ENCODE data around the gene TAS2R46. TPM values are rescaled to one million over a fixed set of nuclear protein-coding genes. Genes with fewer than 3 reads are reported as not detected.
"Not testable (repeated sequence)": the region's sequence is repeated elsewhere in the genome, so short reads cannot be mapped to it uniquely, and the experiment has no call there.

TAS2R46 gene
- total RNA-seq, 8 experiments from 2014 or later, result 0.83 to 9.3 (median 1.8) TPM

DNA sequence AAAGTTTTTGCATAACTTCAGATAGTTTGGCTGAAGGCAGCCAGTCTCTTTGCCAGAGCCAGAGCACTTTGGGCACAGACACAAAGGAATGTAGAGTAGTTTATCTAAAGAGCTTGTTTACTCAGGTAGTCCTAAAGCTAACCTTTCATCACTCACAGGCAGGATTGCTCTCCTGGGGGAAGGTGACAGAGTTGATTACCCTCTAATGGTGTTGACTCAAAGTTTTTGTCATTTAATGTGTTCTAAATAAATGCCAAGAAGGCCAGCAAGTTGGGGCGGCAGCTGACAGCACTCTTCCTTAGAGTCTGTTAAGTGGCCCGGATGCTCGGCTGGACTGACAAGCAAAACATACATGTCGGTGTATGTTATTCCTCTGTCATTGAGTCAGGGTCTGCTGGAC lies 9.3 kb upstream of the TAS2R46 start:
- no peak overlapping the region for H3K27ac ChIP-seq
- WGBS, 10 experiments, result 40 to 100% (median 64%) methylated on average over 1 to 4 of the region's 4 CpGs; no CpG with 5 or more reads in 2 of the 10 experiments
- H3K4me3 ChIP-seq, result no peak overlapping the region
- ATAC-seq (replicated peaks in 6 of 8), result no peak
- no peaks in the 10 kb centered on the region for H3K4me1 ChIP-seq (replicated peaks in 1 of 2)
- in situ Hi-C loops (cut with MboI; ENCODE audit: low pct_unique_long_range_greater_than_20kb in 2 of 9, low sequenced_read_pairs in 9 of 9, unreplicated experiment in 9 of 9), result no loop called here

- Histone ChIP-seq H3K4me1 (replicated peaks in 1 of 2) (no peaks in the 10 kb centered on the region), H3K4me3 (no peak overlapping the region), H3K27ac (no peak overlapping the region)
- WGBS, 10 experiments, result 20 to 80% (median 50%) methylated on average over 1 of the region's 1 CpG; no CpG with 5 or more reads in 3 of the 10 experiments
- peak in 1 of 8 experiments; percentile 29 for ATAC-seq (replicated peaks in 6 of 8)
- in situ Hi-C loops (cut with MboI; ENCODE audit: low pct_unique_long_range_greater_than_20kb in 2 of 9, low sequenced_read_pairs in 9 of 9, unreplicated experiment in 9 of 9), result no loop called here
Measured at GRCh38 chr12:11070999-11071398, 8.9 kb upstream of the TAS2R46 start.

GRCh38 chr12:11069854-11070365 lies 7.8 kb upstream of the TAS2R46 start:
- in situ Hi-C loops (cut with MboI; ENCODE audit: low pct_unique_long_range_greater_than_20kb in 2 of 9, low sequenced_read_pairs in 9 of 9, unreplicated experiment in 9 of 9), result no loop called here
- 40 to 100% (median 89%) methylated on average over 1 to 5 of the region's 5 CpGs for WGBS, 10 experiments
- ATAC-seq (replicated peaks in 6 of 8), result peak in 1 of 8 experiments; percentile 31
- H3K4me1 ChIP-seq (replicated peaks in 1 of 2), result no peaks in the 10 kb centered on the region
- H3K27ac ChIP-seq, result no peak overlapping the region
- H3K4me3 ChIP-seq, result no peak overlapping the region

DNA sequence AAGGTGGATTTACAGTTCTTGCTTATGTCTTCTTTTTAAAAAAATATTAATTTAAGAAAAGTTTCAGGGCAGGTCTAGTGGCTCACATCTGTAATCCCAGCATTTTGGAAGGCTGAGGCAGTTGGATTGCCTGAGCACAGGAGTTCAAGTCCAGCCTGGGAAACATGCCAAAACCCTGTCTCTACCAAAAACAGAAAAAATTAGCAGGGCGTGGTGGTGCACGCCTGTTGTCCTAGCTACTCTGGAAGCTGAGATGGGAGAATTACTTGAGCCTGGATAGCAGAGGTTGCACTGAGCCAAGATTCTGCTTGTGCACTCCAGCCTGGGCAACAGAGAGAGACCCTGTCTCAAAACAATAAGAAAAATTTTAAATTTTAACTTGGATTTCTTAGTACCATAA lies 5.4 kb upstream of the TAS2R46 start:
- Histone ChIP-seq H3K27ac (no peak overlapping the region), H3K4me1 (replicated peaks in 1 of 2) (no peaks in the 10 kb centered on the region), H3K4me3 (no peak overlapping the region)
- in situ Hi-C loops (cut with MboI; ENCODE audit: low pct_unique_long_range_greater_than_20kb in 2 of 9, low sequenced_read_pairs in 9 of 9, unreplicated experiment in 9 of 9), result no loop called here
- peak in 3 of 8 experiments; percentile 30 to 88 (median 87) for ATAC-seq (replicated peaks in 6 of 8)
- WGBS, 10 experiments, result 29 to 88% (median 67%) methylated on average over 1 to 2 of the region's 2 CpGs; no CpG with 5 or more reads in 3 of the 10 experiments

DNA sequence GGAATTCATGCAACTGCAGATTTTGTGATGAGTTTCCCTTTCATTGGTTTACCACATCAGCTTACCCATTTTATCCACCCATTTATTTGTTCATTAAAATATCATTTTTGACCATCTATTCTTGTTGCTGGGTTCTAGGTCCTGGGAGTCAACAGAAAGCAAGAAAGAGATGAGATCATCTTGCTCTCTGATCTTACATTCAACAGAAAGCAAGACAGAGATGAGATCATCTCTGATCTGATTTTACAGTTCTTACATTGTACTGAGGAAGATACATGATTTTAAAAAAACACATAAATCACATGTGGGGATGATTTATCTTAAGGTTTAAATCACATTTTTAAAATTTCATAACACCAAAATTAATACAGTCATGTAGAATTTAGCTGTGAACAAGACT lies 2.3 kb downstream of the TAS2R46 start:
- peak in 6 of 8 experiments; percentile 28 to 95 (median 48) for ATAC-seq (replicated peaks in 6 of 8)
- in situ Hi-C loops (cut with MboI; ENCODE audit: low pct_unique_long_range_greater_than_20kb in 2 of 9, low sequenced_read_pairs in 9 of 9, unreplicated experiment in 9 of 9), result no loop called here
- no peaks in the 10 kb centered on the region for H3K4me1 ChIP-seq (replicated peaks in 1 of 2)
- H3K27ac ChIP-seq, result no peak overlapping the region
- H3K4me3 ChIP-seq, result no peak overlapping the region

DNA sequence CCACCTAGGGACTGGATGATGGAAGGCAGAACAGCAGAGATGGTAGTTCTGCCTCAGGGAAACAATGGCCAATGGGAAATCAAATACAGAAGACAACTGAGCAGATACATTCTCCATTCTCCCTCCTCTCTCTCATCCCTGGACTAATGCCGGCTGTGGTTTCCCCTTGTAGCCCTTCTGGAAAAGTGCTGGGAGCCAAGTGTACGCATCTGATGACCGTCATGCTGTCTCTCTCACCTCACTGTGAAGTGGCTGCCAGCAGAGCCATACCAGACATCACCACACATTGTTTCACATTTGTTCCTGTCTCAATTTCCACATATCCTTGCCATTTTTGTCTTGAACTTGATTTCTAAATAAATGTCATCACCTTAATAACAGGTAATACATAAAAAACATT lies 3.1 kb downstream of the TAS2R46 start:
- ATAC-seq (replicated peaks in 6 of 8), result no peak
- in situ Hi-C loops (cut with MboI; ENCODE audit: low pct_unique_long_range_greater_than_20kb in 2 of 9, low sequenced_read_pairs in 9 of 9, unreplicated experiment in 9 of 9), result no loop called here
- no peak overlapping the region for H3K27ac ChIP-seq
- H3K4me1 ChIP-seq (replicated peaks in 1 of 2), result no peaks in the 10 kb centered on the region
- H3K4me3 ChIP-seq, result no peak overlapping the region
- WGBS, 10 experiments, result 83 to 100% (median 100%) methylated on average over 1 to 3 of the region's 3 CpGs; no CpG with 5 or more reads in 3 of the 10 experiments

DNA sequence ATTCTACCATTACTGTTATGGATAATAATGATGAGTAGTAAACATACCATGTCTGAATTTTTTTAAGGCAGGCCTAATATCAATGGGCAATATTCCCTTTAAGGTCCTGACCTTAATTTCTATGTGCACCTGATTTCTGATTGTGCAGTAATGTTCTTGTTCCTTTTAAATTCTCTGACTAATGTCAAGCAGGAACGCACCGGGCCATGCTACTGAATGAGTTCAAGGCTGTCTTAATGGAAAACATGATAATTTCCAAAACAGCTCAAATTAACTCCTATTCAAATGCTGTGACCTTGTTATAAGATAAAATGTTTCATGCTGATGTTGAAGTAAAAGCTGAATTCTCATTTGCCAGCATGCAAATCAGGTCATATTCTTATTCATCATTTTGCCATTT lies 6.8 kb downstream of the TAS2R46 start:
- H3K4me1 ChIP-seq (replicated peaks in 1 of 2), result no peaks in the 10 kb centered on the region
- WGBS, 10 experiments, result 27 to 100% (median 100%) methylated on average over 2 of the region's 2 CpGs; no CpG with 5 or more reads in 1 of the 10 experiments
- in situ Hi-C loops (cut with MboI; ENCODE audit: low pct_unique_long_range_greater_than_20kb in 2 of 9, low sequenced_read_pairs in 9 of 9, unreplicated experiment in 9 of 9), result no loop called here
- no peak overlapping the region for H3K4me3 ChIP-seq
- H3K27ac ChIP-seq, result no peak overlapping the region
- ATAC-seq (replicated peaks in 6 of 8), result no peak

GRCh38 chr12:11049806-11050531 lies 12.1 kb downstream of the TAS2R46 start:
- H3K4me3 ChIP-seq; in situ Hi-C loops (cut with MboI; ENCODE audit: low pct_unique_long_range_greater_than_20kb in 2 of 9, low sequenced_read_pairs in 9 of 9, unreplicated experiment in 9 of 9); H3K27ac ChIP-seq; ATAC-seq (replicated peaks in 6 of 8); H3K4me1 ChIP-seq (replicated peaks in 1 of 2): not testable (repeated sequence)
- WGBS, 10 experiments, result 70 to 100% (median 100%) methylated on average over 1 to 7 of the region's 7 CpGs; no CpG with 5 or more reads in 1 of the 10 experiments

GRCh38 chr12:11041366-11041765 lies 20.7 kb downstream of the TAS2R46 start:
- ATAC-seq (replicated peaks in 6 of 8); in situ Hi-C loops (cut with MboI; ENCODE audit: low pct_unique_long_range_greater_than_20kb in 2 of 9, low sequenced_read_pairs in 9 of 9, unreplicated experiment in 9 of 9); H3K4me1 ChIP-seq (replicated peaks in 1 of 2); H3K4me3 ChIP-seq; H3K27ac ChIP-seq: not testable (repeated sequence)
- 46 to 100% (median 93%) methylated on average over 1 to 2 of the region's 2 CpGs for WGBS, 10 experiments

DNA sequence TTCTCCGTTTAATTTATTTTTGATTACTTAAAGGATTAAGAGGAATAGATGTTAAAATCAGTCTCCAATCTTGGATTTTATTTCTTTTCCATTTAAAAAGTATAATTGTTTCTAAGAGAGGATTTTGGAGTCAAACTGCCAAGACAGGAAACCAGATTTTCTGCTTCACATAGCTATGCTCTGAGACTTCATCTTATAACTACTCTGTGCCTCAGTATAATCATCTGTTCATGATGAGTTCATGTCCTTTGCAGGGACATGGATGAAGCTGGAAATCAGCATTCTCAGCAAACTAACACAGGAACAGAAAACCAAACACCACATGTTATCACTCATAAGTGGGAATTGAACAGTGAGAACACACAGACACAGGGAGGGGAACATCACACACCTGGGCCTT lies 21.9 kb downstream of the TAS2R46 start:
- H3K27ac ChIP-seq, result no peak overlapping the region
- no peaks in the 10 kb centered on the region for H3K4me1 ChIP-seq (replicated peaks in 1 of 2)
- no peak for ATAC-seq (replicated peaks in 6 of 8)
- in situ Hi-C loops (cut with MboI; ENCODE audit: low pct_unique_long_range_greater_than_20kb in 2 of 9, low sequenced_read_pairs in 9 of 9, unreplicated experiment in 9 of 9), result no loop called here
- H3K4me3 ChIP-seq, result no peak overlapping the region
- WGBS, 10 experiments, result 14 to 100% (median 92%) methylated on average over 1 of the region's 1 CpG; no CpG with 5 or more reads in 1 of the 10 experiments

GRCh38 chr12:11039171-11039570 lies 22.9 kb downstream of the TAS2R46 start:
- no peak for ATAC-seq (replicated peaks in 6 of 8)
- in situ Hi-C loops (cut with MboI; ENCODE audit: low pct_unique_long_range_greater_than_20kb in 2 of 9, low sequenced_read_pairs in 9 of 9, unreplicated experiment in 9 of 9), result no loop called here
- Histone ChIP-seq H3K4me1 (replicated peaks in 1 of 2) (no peaks in the 10 kb centered on the region), H3K4me3 (no peak overlapping the region), H3K27ac (no peak overlapping the region)
- WGBS, 10 experiments, result 67 to 94% (median 75%) methylated on average over 2 to 3 of the region's 3 CpGs

DNA sequence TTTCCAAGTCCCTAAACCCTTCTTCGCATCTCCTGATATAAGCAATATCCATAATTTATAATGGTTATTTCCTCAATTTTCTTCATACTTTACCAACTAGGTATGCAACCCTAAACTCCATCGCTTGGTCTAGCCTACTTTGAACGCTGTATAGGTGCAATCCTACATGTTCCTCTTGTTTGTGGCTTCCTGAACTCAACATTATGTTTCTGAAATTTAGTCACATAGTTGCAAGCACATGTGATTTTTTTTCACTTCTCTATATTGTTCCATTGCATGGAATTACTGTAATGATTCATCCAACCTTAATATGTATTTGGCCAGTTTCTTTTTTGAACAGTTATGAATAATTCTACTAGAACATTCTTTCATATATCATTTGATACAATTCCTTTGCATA lies 28.1 kb downstream of the TAS2R46 start:
- H3K4me1 ChIP-seq (replicated peaks in 1 of 2); H3K4me3 ChIP-seq; in situ Hi-C loops (cut with MboI; ENCODE audit: low pct_unique_long_range_greater_than_20kb in 2 of 9, low sequenced_read_pairs in 9 of 9, unreplicated experiment in 9 of 9); ATAC-seq (replicated peaks in 6 of 8); H3K27ac ChIP-seq: not testable (repeated sequence)
- no CpG with 5 or more reads among the region's 3 CpGs for WGBS, 10 experiments

DNA sequence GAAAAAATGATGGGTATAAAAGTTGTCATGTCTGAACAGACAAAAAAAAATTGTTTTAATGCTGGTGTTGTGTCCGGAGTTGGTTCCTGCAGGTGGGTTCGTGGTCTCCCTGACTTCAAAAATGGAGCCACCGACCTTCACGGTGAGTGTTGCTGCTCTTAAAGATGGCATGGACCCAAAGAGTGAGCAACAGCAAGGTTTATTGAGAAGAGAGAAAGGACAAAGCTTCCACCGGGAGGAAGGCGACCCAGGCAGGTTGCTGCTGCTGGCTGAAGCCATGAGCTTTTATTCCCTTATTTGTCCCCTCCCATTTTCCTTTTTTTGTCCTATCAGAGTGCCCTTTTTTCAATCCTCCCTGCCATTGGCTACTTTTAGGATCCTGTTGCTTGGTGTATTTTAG lies 30.8 kb downstream of the TAS2R46 start, which contains the start of gene TAS2R31:
Gene TAS2R31 (minus strand): TSS at position 101 of the 400 bp plus-strand sequence. CDS start 72 bp downstream, at position 29.
- Histone ChIP-seq H3K27ac (no peak within 1 kb of the TSS), H3K4me3 (no peak within 1 kb of the TSS), H3K4me1 (replicated peaks in 1 of 2) (no peaks in the 10 kb centered on the region)
- WGBS, 10 experiments, result 83 to 100% (median 96%) methylated on average over 1 to 6 of the region's 6 CpGs; no CpG with 5 or more reads in 4 of the 10 experiments
- in situ Hi-C loops (cut with MboI; ENCODE audit: low pct_unique_long_range_greater_than_20kb in 2 of 9, low sequenced_read_pairs in 9 of 9, unreplicated experiment in 9 of 9), result no loop called here
- ATAC-seq (replicated peaks in 6 of 8), result no peak

GRCh38 chr12:11026118-11026517 lies 36.0 kb downstream of the TAS2R46 start:
- Histone ChIP-seq H3K27ac (no peak overlapping the region), H3K4me3 (no peak overlapping the region), H3K4me1 (replicated peaks in 1 of 2) (no peaks in the 10 kb centered on the region)
- in situ Hi-C loops (cut with MboI; ENCODE audit: low pct_unique_long_range_greater_than_20kb in 2 of 9, low sequenced_read_pairs in 9 of 9, unreplicated experiment in 9 of 9), result no loop called here
- WGBS, 10 experiments, result 80 to 100% (median 95%) methylated on average over 1 to 4 of the region's 6 CpGs; no CpG with 5 or more reads in 1 of the 10 experiments
- peak in 1 of 8 experiments; percentile 24 for ATAC-seq (replicated peaks in 6 of 8)
